Measurements from ENCODE around the gene RSRC1.

GRCh38 chr3:158460926-158461325 lies 351.0 kb downstream of the RSRC1 start:
- TF ChIP-seq CTCF (IDR thresholded peaks at IDR 0.05) (no peak), POLR2AphosphoS5 (IDR thresholded peaks at IDR 0.05; ENCODE audit: insufficient read depth in 1 of 2, low read depth in 1 of 2) (no peak)
